HFF-Myc (cell line): ENCODE measurements around the gene SLC35E3.
"Not testable (repeated sequence)": the region's sequence is repeated elsewhere in the genome, so short reads cannot be mapped to it uniquely, and the experiment has no call there.

Experiments used
- DNase-seq: peaks from one replicate; pipeline ENCODE4 v3.0.0-alpha.2; 2011; ENCODE audit warnings: low read depth; ENCODE audit errors: extremely low read depth
- H3K4me3 ChIP-seq: replicated peaks from 2 replicates; pipeline ENCODE4 v1.5.1; 2011; ENCODE audit warnings: low read depth, mild to moderate bottlenecking, control low read depth, low read length
- TF ChIP-seq, protein P1 (sequence below): IDR thresholded peaks from 2 replicates; pipeline ENCODE4 v1.5.1; 2012; ENCODE audit warnings: mild to moderate bottlenecking, low read depth, low read length, control low read depth; ENCODE audit errors: missing control alignments

The SLC35E3 gene

DNA sequence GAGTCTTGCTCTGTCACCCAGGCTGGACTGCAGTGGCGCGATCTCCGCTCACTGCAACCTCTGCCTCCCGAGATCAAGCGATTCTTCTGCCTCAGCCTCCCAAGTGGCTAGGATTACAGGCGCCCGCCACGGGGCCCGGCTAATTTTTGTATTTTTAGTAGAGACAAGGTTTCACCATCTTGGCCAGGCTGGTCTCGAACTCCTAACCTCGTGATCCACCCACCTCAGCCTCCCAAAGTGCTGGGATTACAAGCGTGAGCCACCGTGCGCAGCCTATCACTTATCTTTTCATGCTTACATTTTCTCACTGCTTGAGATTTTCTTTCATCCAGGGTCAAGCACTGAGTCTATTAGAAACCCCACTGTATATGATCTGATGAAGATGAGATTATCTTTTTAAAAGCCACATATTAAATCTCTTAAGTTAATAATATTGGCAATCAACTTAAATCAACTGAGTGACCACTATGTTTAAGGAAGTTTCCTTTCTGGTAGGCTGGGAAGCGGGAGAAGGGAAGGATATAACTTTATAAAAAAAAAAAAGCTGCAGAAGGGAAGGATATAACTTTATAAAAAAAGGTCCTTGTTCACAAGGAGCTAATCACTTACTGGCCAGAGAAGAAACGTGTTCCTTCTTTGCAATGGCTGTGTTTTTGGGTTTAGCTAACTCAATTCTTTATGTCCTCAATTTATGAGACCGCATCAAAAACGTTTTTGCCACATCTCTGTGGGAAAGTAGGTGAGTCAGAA is 60.7 kb downstream of the SLC35E3 start:
- TF ChIP-seq, protein P1, sequence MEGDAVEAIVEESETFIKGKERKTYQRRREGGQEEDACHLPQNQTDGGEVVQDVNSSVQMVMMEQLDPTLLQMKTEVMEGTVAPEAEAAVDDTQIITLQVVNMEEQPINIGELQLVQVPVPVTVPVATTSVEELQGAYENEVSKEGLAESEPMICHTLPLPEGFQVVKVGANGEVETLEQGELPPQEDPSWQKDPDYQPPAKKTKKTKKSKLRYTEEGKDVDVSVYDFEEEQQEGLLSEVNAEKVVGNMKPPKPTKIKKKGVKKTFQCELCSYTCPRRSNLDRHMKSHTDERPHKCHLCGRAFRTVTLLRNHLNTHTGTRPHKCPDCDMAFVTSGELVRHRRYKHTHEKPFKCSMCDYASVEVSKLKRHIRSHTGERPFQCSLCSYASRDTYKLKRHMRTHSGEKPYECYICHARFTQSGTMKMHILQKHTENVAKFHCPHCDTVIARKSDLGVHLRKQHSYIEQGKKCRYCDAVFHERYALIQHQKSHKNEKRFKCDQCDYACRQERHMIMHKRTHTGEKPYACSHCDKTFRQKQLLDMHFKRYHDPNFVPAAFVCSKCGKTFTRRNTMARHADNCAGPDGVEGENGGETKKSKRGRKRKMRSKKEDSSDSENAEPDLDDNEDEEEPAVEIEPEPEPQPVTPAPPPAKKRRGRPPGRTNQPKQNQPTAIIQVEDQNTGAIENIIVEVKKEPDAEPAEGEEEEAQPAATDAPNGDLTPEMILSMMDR, result no peak
- DNase-seq, result no peak
- H3K4me3 ChIP-seq, result no peak overlapping the region

DNA sequence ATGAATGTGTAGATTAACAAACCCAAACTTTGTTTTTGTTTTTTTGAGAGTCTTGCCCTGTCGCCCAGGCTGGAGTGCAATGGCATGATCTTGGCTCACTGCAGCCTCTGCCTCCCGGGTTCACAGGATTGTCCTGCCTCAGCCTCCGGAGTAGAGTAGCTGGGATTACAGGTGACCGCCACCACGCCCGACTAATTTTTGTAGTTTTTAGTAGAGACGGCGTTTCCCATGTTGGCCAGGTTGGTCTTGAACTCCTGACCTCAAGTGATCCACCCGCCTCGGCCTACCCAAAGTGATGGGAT is 61.2 kb downstream of the SLC35E3 start:
- DNase-seq, result not testable (repeated sequence)
- H3K4me3 ChIP-seq, result peak overlapping the region; percentile 96

DNA sequence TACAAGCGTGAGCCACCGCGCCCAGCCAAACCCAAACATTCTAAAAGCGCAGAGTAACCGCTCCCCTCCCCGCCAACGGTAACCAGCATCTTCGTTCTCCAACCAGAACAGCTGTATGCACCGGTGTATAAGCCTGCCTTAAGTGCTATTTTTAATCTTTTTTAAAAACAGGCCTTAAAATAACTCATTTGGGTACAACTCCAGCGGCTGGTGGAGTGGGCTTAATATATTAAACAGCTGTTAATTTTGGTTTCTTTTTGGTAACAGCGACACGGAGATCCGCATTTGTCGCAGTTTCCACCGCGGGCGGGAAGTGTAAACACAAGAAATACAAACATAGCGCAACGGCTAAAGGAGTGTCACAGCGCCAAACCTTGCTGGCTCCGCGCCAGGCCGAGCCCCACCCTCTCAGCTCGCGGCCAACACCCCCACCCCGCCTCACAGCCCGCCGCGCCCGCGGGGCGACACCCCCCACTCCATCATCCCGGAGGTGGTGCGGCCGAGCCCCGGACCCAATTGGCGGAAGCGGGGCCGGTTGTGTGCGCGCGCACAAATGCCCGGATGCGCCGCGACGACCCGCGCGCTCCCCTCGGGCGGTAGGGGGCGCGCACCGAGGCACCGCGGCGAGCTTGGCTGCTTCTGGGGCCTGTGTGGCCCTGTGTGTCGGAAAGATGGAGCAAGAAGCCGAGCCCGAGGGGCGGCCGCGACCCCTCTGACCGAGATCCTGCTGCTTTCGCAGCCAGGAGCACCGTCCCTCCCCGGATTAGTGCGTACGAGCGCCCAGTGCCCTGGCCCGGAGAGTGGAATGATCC is 61.8 kb downstream of the SLC35E3 start, which contains the start of gene MDM2:
Gene MDM2 (plus strand): TSS at position 602 of the 812 bp plus-strand sequence. CDS start 301 bp downstream, outside the sequence.
- no peak for DNase-seq
- H3K4me3 ChIP-seq, result peak within 1 kb of the TSS; percentile 96
- TF ChIP-seq, protein P1, result peak; percentile 76

DNA sequence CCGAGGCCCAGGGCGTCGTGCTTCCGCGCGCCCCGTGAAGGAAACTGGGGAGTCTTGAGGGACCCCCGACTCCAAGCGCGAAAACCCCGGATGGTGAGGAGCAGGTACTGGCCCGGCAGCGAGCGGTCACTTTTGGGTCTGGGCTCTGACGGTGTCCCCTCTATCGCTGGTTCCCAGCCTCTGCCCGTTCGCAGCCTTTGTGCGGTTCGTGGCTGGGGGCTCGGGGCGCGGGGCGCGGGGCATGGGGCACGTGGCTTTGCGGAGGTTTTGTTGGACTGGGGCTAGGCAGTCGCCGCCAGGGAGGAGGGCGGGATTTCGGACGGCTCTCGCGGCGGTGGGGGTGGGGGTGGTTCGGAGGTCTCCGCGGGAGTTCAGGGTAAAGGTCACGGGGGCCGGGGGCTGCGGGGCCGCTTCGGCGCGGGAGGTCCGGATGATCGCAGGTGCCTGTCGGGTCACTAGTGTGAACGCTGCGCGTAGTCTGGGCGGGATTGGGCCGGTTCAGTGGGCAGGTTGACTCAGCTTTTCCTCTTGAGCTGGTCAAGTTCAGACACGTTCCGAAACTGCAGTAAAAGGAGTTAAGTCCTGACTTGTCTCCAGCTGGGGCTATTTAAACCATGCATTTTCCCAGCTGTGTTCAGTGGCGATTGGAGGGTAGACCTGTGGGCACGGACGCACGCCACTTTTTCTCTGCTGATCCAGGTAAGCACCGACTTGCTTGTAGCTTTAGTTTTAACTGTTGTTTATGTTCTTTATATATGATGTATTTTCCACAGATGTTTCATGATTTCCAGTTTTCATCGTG is 62.6 kb downstream of the SLC35E3 start:
- TF ChIP-seq, protein P1, result no peak
- H3K4me3 ChIP-seq, result peak overlapping the region; percentile 96
- peak; percentile 95 for DNase-seq

DNA sequence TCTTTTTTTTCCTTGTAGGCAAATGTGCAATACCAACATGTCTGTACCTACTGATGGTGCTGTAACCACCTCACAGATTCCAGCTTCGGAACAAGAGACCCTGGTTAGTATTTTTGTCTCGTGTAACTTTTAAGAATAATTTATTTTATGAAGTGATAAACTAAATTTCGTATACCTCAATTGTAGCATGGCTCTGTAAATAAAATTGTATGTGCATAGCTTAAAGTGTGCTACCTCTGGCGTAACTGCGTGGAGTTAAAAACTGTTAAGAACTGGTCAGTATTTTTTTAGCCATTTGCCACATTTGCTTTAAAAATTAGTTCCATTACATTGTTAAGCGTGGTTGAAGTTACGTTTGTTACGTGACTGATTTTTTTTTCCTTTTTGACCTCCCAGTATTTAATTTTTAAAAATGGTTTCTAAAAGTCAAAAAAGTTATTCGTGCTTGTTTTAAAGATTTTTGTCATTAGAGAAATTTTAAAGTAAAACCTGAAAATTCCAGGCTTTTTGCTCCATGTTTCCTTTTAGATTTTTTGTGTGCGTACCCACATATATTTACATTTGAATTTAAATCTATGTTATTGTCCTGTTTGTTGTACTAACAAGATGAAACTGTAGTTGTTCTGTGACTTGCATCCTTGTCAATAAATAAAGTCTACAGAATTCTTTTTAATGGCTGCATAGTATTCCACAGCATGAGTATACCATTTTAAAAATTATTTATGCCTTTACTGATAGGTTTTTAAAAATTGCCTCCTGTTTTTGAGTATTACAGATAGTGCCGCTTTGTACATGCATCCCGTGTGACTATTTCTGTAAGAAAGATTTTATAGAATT is 63.4 kb downstream of the SLC35E3 start:
- TF ChIP-seq, protein P1, result no peak
- peak overlapping the region; percentile 96 for H3K4me3 ChIP-seq
- DNase-seq, result no peak

DNA sequence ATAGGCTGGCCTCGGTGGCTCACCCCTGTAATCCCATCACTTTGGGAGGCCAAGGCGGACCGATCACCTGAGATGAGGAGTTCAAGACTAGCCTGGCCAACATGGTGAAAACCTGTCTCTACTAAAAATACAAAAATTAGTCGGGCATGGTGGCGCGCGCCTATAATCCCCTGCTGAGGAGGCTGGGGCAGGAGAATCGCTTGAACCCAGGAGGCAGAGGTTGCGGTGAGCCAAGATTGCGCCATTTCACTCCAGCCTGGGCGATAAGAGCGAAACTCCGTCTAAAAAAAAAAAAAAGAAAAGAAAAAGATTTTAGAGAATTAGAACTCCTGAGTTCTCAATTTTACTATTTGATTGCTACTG is 64.0 kb downstream of the SLC35E3 start:
- H3K4me3 ChIP-seq, result peak overlapping the region; percentile 96
- DNase-seq, result not testable (repeated sequence)

DNA sequence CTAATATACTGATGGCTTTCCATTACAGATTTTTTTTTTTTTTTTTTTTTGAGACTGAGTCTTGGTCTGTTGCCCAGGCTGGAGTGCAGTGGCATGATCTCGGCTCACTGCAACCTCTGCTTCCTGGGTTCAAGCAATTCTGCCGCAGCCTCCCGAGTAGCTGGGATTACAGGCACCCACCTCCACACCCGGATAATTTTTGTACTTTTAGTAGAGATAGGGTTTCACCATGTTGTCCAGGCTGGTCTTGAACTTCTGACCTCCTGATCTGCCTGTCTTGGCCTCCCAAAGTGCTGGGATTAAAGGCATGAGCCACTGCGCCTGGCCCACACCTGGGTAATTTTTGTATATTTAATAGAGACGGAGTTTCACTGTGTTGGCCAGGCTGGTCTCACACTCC is 65.6 kb downstream of the SLC35E3 start:
- peak overlapping the region; percentile 96 for H3K4me3 ChIP-seq
- DNase-seq, result not testable (repeated sequence)
